Melanocyte of skin (primary cell): Measurements from ENCODE around the gene ZNF660. TPM values are rescaled to one million over a fixed set of nuclear protein-coding genes. Genes with fewer than 3 reads are reported as not detected.

Source experiments
- total RNA-seq, 2 donors: library from RNA; depleted of rRNA; stranded (reverse); fragments of >200 nt; gene quantifications; 2 replicates each; pipeline ENCODE4 v1.2.3, GENCODE V29; 2012

The ZNF660 gene
- under 1 TPM; 0.69 to 1.00 TPM for total RNA-seq

GRCh38 chr3:44584646-44585501 is at the start of gene ZNF660:
Gene ZNF660 (plus strand): TSS chr3:44584964. CDS start chr3:44594194, 9,230 bp downstream.

GRCh38 chr3:44554626-44555592 is 29.9 kb upstream of the ZNF660 start, which contains the start of gene ZKSCAN7:
Gene ZKSCAN7 (plus strand): TSS chr3:44555193. CDS start chr3:44557048, 1,855 bp downstream.

GRCh38 chr3:44624749-44625480 is 40.2 kb downstream of the ZNF660 start, which contains the start of gene ZNF197:
Gene ZNF197 (plus strand): TSS chr3:44625036. CDS start chr3:44629155, 4,119 bp downstream.

GRCh38 chr3:44648564-44649229 is 63.9 kb downstream of the ZNF660 start, which contains the start of gene ZNF35:
Gene ZNF35 (plus strand): TSS chr3:44648732. CDS start chr3:44651068, 2,336 bp downstream.

Other genes starting within 250 kb of the ZNF660 start
- gene TCAIM, start 246.2 kb upstream of the ZNF660 start, total RNA-seq, result 10 to 100 TPM; 21.6 to 25.5 TPM
- 1 to 10 TPM; 5.2 to 5.7 TPM for gene ZNF445, start 107.3 kb upstream of the ZNF660 start, total RNA-seq
- 1 to 10 TPM; 3.4 to 5.0 TPM for gene ZKSCAN7, start 29.8 kb upstream of the ZNF660 start, total RNA-seq
- gene ZNF197, start 40.1 kb downstream of the ZNF660 start, total RNA-seq, result 10 to 100 TPM; 21.3 to 22.6 TPM
- gene ZNF35, start 63.8 kb downstream of the ZNF660 start, total RNA-seq, result 10 to 100 TPM; 15.7 to 17.6 TPM
- gene ZNF502, start 127.7 kb downstream of the ZNF660 start, total RNA-seq, result 1 to 10 TPM; 2.0 to 2.1 TPM
- 1 to 10 TPM; 2.3 to 2.8 TPM for gene ZNF501, start 144.7 kb downstream of the ZNF660 start, total RNA-seq
- gene KIAA1143, start 176.7 kb downstream of the ZNF660 start, total RNA-seq, result 10 to 100 TPM; 11.4 to 12.0 TPM
- gene KIF15, start 176.8 kb downstream of the ZNF660 start, total RNA-seq, result 1 to 10 TPM; 4.5 to 9.3 TPM